Measurements from ENCODE around the gene CYP2A6.
"Not testable (repeated sequence)": the region's sequence is repeated elsewhere in the genome, so short reads cannot be mapped to it uniquely, and the experiment has no call there.

Gene CYP2A6

GRCh38 chr19:40843653-40844052 is 6.6 kb downstream of the CYP2A6 start:
- not testable (repeated sequence) for DNase-seq

- DNase-seq = not testable (repeated sequence)
These were observed 7.1 kb downstream of the CYP2A6 start for GRCh38 chr19:40842997-40843652.

GRCh38 chr19:40842012-40842411 is 8.2 kb downstream of the CYP2A6 start:
- not testable (repeated sequence) for DNase-seq

- not testable (repeated sequence) for DNase-seq
These were observed 11.8 kb downstream of the CYP2A6 start for GRCh38 chr19:40838477-40838876.

GRCh38 chr19:40836754-40837429 is 13.4 kb downstream of the CYP2A6 start:
- DNase-seq = no peak

- DNase-seq = not testable (repeated sequence)
These were observed 16.3 kb downstream of the CYP2A6 start for GRCh38 chr19:40833728-40834533.

GRCh38 chr19:40832431-40832790 is 17.8 kb downstream of the CYP2A6 start:
- DNase-seq = not testable (repeated sequence)

GRCh38 chr19:40831502-40832430 is 18.5 kb downstream of the CYP2A6 start:
- DNase-seq = no peak

GRCh38 chr19:40830741-40831140 is 19.5 kb downstream of the CYP2A6 start:
- DNase-seq = not testable (repeated sequence)

GRCh38 chr19:40829205-40829604 is 21.0 kb downstream of the CYP2A6 start:
- no peak for DNase-seq

- no peak for DNase-seq
These were observed 22.6 kb downstream of the CYP2A6 start for GRCh38 chr19:40827386-40828247.

- DNase-seq = not testable (repeated sequence)
These were observed 23.4 kb downstream of the CYP2A6 start for GRCh38 chr19:40826699-40827385.

GRCh38 chr19:40826312-40826698 is 23.9 kb downstream of the CYP2A6 start:
- not testable (repeated sequence) for DNase-seq

GRCh38 chr19:40825460-40826095 is 24.7 kb downstream of the CYP2A6 start:
- not testable (repeated sequence) for DNase-seq

- not testable (repeated sequence) for DNase-seq
These were observed 25.3 kb downstream of the CYP2A6 start for GRCh38 chr19:40824916-40825315.

- not testable (repeated sequence) for DNase-seq
These were observed 27.3 kb downstream of the CYP2A6 start for GRCh38 chr19:40822704-40823553.

- no peak for DNase-seq
These were observed 28.1 kb downstream of the CYP2A6 start for GRCh38 chr19:40822161-40822560.

GRCh38 chr19:40819479-40820234 is 30.6 kb downstream of the CYP2A6 start:
- DNase-seq = not testable (repeated sequence)
